IPS-20b (cell line): ENCODE measurements around the gene IDE.
A peak's percentile ranks its signal among the peaks of the same experiment; 100 is the strongest.
"Not testable (repeated sequence)": the region's sequence is repeated elsewhere in the genome, so short reads cannot be mapped to it uniquely, and the experiment has no call there.

Source experiments
- H3K27ac ChIP-seq: one replicate; pipeline ENCODE4 v1.5.1; 2013; ENCODE audit warnings: low read length
- H3K27me3 ChIP-seq: 2 replicates; pipeline ENCODE4 v1.6.1; 2013; ENCODE audit warnings: mild to moderate bottlenecking, low read length, inconsistent platforms; ENCODE audit not compliant: insufficient read depth
- H3K36me3 ChIP-seq: 2 replicates; pipeline ENCODE4 v1.6.1; 2013; ENCODE audit warnings: low read depth, mild to moderate bottlenecking, inconsistent platforms, low read length, moderate library complexity; ENCODE audit not compliant: insufficient read depth
- H3K4me1 ChIP-seq: 2 replicates; pipeline ENCODE4 v1.6.1; 2013; ENCODE audit warnings: mild to moderate bottlenecking, control low read depth, inconsistent platforms, low read length, moderate library complexity; ENCODE audit not compliant: insufficient read depth
- H3K4me3 ChIP-seq: 2 replicates; pipeline ENCODE4 v1.5.1; 2013; ENCODE audit warnings: mild to moderate bottlenecking, low read length, inconsistent platforms
- H3K9ac ChIP-seq: 2 replicates; pipeline ENCODE4 v1.6.1; 2013; ENCODE audit warnings: low read depth, mild to moderate bottlenecking, inconsistent platforms, low read length, moderate library complexity
- H3K9me3 ChIP-seq: 2 replicates; pipeline ENCODE4 v1.6.1; 2013; ENCODE audit warnings: mild to moderate bottlenecking, low read depth, low read length, inconsistent platforms; ENCODE audit not compliant: insufficient read depth

Gene IDE

GRCh38 chr10:92436065-92436464 is 137.8 kb downstream of the IDE start:
- not testable (repeated sequence) for H3K27me3 ChIP-seq, H3K36me3 ChIP-seq, H3K4me3 ChIP-seq, H3K9ac ChIP-seq, H3K9me3 ChIP-seq, H3K4me1 ChIP-seq, H3K27ac ChIP-seq

GRCh38 chr10:92434385-92434784 is 139.5 kb downstream of the IDE start:
- no peak overlapping the region for H3K9ac ChIP-seq
- no peaks in the 10 kb centered on the region for H3K4me1 ChIP-seq
- no peaks in the 10 kb centered on the region for H3K27me3 ChIP-seq
- H3K36me3 ChIP-seq, result no peaks in the 10 kb centered on the region
- H3K27ac ChIP-seq, result no peak overlapping the region
- H3K9me3 ChIP-seq, result no peaks in the 10 kb centered on the region
- H3K4me3 ChIP-seq, result no peak overlapping the region

GRCh38 chr10:92432596-92432995 is 141.3 kb downstream of the IDE start:
- no peak overlapping the region for H3K4me3 ChIP-seq
- H3K4me1 ChIP-seq, result no peaks in the 10 kb centered on the region
- H3K9ac ChIP-seq, result no peak overlapping the region
- no peaks in the 10 kb centered on the region for H3K36me3 ChIP-seq
- no peaks in the 10 kb centered on the region for H3K27me3 ChIP-seq
- no peaks in the 10 kb centered on the region for H3K9me3 ChIP-seq
- no peak overlapping the region for H3K27ac ChIP-seq

GRCh38 chr10:92430103-92430502 is 143.8 kb downstream of the IDE start:
- no peak overlapping the region for H3K9ac ChIP-seq
- no peaks in the 10 kb centered on the region for H3K36me3 ChIP-seq
- no peaks in the 10 kb centered on the region for H3K4me1 ChIP-seq
- H3K27me3 ChIP-seq, result no peaks in the 10 kb centered on the region
- H3K27ac ChIP-seq, result no peak overlapping the region
- H3K4me3 ChIP-seq, result no peak overlapping the region
- H3K9me3 ChIP-seq, result no peaks in the 10 kb centered on the region

- H3K4me3 ChIP-seq, result no peak overlapping the region
- peaks cover 32% of the 10 kb centered on the region for H3K27me3 ChIP-seq
- H3K36me3 ChIP-seq, result no peaks in the 10 kb centered on the region
- no peak overlapping the region for H3K27ac ChIP-seq
- no peak overlapping the region for H3K9ac ChIP-seq
- H3K4me1 ChIP-seq, result peaks cover 10% of the 10 kb centered on the region
- H3K9me3 ChIP-seq, result peaks cover under 1% of the 10 kb centered on the region; the same call in 1 of the 2 replicates
Observed at GRCh38 chr10:92421550-92421949, 152.3 kb downstream of the IDE start.

- Histone ChIP-seq H3K9me3 (peaks cover 8% of the 10 kb centered on the region; the same call in 1 of the 2 replicates), H3K27me3 (peaks cover 32% of the 10 kb centered on the region), H3K9ac (peak overlapping the region; percentile 56; the same call in 1 of the 2 replicates), H3K4me3 (peak overlapping the region; percentile 66), H3K36me3 (no peaks in the 10 kb centered on the region), H3K27ac (no peak overlapping the region), H3K4me1 (peaks cover 10% of the 10 kb centered on the region)
Observed at GRCh38 chr10:92420546-92421275, 153.2 kb downstream of the IDE start.

GRCh38 chr10:92419740-92420545 is 153.9 kb downstream of the IDE start:
- peaks cover 10% of the 10 kb centered on the region for H3K4me1 ChIP-seq
- H3K27me3 ChIP-seq, result peaks cover 32% of the 10 kb centered on the region
- peaks cover 8% of the 10 kb centered on the region; the same call in 1 of the 2 replicates for H3K9me3 ChIP-seq
- H3K27ac ChIP-seq, result no peak overlapping the region
- peak overlapping the region; percentile 66 for H3K4me3 ChIP-seq
- H3K36me3 ChIP-seq, result no peaks in the 10 kb centered on the region
- H3K9ac ChIP-seq, result no peak overlapping the region; the same call in 1 of the 2 replicates

- no peak overlapping the region for H3K4me3 ChIP-seq
- H3K36me3 ChIP-seq, result no peaks in the 10 kb centered on the region
- peaks cover 8% of the 10 kb centered on the region; the same call in 1 of the 2 replicates for H3K9me3 ChIP-seq
Observed at GRCh38 chr10:92418891-92419290, 155.0 kb downstream of the IDE start.

GRCh38 chr10:92418221-92418620 is 155.7 kb downstream of the IDE start:
- peaks cover 32% of the 10 kb centered on the region for H3K27me3 ChIP-seq
- peaks cover 8% of the 10 kb centered on the region; the same call in 1 of the 2 replicates for H3K9me3 ChIP-seq
- no peak overlapping the region for H3K27ac ChIP-seq
- H3K4me3 ChIP-seq, result no peak overlapping the region
- H3K9ac ChIP-seq, result no peak overlapping the region
- H3K4me1 ChIP-seq, result peaks cover 10% of the 10 kb centered on the region
- no peaks in the 10 kb centered on the region for H3K36me3 ChIP-seq

More at GRCh38 chr10:92418891-92419290, 155.0 kb downstream of the IDE start:
- Histone ChIP-seq H3K27ac (no peak overlapping the region), H3K9ac (no peak overlapping the region), H3K4me1 (peaks cover 10% of the 10 kb centered on the region), H3K27me3 (peaks cover 32% of the 10 kb centered on the region)

GRCh38 chr10:92413519-92413918 is 160.4 kb downstream of the IDE start:
- no peaks in the 10 kb centered on the region for H3K4me1 ChIP-seq
- H3K4me3 ChIP-seq, result no peak overlapping the region
- H3K36me3 ChIP-seq, result no peaks in the 10 kb centered on the region
- peaks cover under 1% of the 10 kb centered on the region; the same call in 1 of the 2 replicates for H3K27me3 ChIP-seq
- peaks cover 8% of the 10 kb centered on the region; the same call in 1 of the 2 replicates for H3K9me3 ChIP-seq
- H3K9ac ChIP-seq, result no peak overlapping the region
- no peak overlapping the region for H3K27ac ChIP-seq

GRCh38 chr10:92413011-92413410 is 160.9 kb downstream of the IDE start:
- H3K27me3 ChIP-seq, result no peaks in the 10 kb centered on the region
- no peak overlapping the region for H3K27ac ChIP-seq
- no peaks in the 10 kb centered on the region for H3K4me1 ChIP-seq
- peaks cover 8% of the 10 kb centered on the region; the same call in 1 of the 2 replicates for H3K9me3 ChIP-seq
- H3K36me3 ChIP-seq, result no peaks in the 10 kb centered on the region
- H3K4me3 ChIP-seq, result no peak overlapping the region
- H3K9ac ChIP-seq, result no peak overlapping the region
